ENCODE measurements around the gene HIGD1C.

HIGD1C gene

DNA sequence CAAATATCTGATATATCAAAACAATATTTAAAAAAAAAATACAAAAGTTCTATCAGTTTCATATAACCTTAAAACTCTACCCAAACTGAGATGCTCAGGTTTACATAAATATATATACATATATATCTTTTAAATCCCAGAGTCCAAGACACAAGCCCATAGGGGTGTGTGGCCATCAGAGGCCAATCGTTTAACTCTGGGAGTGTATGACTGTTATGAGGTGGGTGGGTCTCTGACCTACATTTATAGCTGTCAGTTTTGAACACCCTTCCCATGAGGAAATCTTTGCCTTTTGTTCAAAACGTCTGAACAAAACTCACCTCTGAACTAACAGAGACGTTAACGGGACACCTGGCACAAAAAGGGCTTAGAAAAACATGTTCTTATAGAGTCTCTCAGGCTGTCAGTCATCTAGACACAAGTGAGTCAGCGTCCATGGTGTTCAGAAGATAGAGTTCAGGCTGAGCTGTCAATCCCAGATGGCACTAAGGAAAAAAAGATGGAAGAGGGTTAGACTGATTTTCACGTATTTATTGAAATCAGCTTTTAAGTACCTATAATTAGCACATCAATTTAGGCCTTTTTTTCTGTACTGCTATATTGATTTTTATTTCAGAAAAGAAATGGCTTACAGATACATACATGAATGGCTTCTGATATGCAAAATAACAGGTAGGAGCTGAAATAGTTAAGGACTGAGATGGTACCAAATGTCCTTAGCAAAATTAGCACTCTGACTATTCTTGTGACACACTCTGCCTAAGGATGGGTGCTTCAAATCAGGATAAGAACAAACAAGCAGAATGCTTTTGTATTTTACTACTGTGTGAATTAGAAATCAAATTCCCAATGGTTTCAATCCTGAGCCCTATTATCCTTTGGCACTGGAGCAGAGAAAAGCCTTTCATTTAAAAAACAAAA is 29.2 kb downstream of the HIGD1C start:
- TF ChIP-seq CTCF (conservative IDR thresholded peaks at IDR 0.05; ENCODE audit: control insufficient read depth, insufficient read depth, low read depth, low read length), result no peak
- no peak for DNase-seq (ENCODE audit: low read depth)

GRCh38 chr12:50984586-50985298 is 32.4 kb downstream of the HIGD1C start:
- DNase-seq (ENCODE audit: low read depth), result peak; percentile 49
- no peak for TF ChIP-seq CTCF (conservative IDR thresholded peaks at IDR 0.05; ENCODE audit: control insufficient read depth, insufficient read depth, low read depth, low read length)
- no peak overlapping the region for H3K4me3 ChIP-seq (ENCODE audit: control insufficient read depth, low read depth, low read length)

More for the DNA sequence above, 29.2 kb downstream of the HIGD1C start:
- no peak overlapping the region for H3K4me3 ChIP-seq (ENCODE audit: control insufficient read depth, low read depth, low read length)

- no peak overlapping the region for H3K4me3 ChIP-seq (ENCODE audit: control insufficient read depth, low read depth, low read length)
- DNase-seq (ENCODE audit: low read depth), result peak; percentile 90
- no peak for TF ChIP-seq CTCF (conservative IDR thresholded peaks at IDR 0.05; ENCODE audit: control insufficient read depth, insufficient read depth, low read depth, low read length)
These were observed 33.0 kb downstream of the HIGD1C start for GRCh38 chr12:50985322-50985721.

DNA sequence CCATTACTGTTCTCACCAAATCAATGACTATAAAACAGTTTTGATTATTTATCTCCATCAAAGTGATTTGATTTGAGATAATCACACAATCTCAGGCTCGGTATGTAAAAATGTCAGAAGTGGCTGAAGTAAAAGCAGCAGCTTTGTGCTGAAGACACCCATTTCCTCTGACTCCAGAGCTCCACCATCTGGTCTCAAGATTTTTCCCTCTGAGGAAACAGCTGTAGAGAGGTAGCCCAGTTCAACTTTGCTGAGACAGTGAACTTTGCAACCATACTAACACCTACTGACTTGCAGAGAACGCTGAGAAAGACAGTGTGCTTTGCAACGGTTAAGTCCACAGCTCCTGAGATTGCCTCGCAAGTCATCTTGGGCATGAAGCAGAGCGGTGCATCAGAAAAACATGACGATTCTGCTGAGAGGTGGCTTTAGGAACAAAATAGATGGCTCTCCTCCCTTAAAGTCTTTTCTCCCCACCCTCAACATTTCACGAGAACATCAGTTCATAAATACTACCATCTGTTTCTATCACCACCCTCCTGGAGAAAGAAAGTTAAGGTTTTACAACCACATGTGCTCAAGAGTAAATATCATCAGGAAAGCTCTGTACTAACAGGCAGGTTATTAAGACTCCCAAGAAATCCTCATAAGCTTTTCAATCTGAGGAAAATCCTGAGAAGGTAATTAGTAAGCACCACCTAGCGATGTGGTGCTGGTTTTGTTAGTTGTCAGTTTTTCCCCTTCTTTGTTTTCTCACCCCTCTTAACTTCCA is 34.8 kb downstream of the HIGD1C start:
- DNase-seq (ENCODE audit: low read depth), result peak; percentile 75
- TF ChIP-seq CTCF (conservative IDR thresholded peaks at IDR 0.05; ENCODE audit: control insufficient read depth, insufficient read depth, low read depth, low read length), result peak; percentile 64
- no peak overlapping the region for H3K4me3 ChIP-seq (ENCODE audit: control insufficient read depth, low read depth, low read length)

DNA sequence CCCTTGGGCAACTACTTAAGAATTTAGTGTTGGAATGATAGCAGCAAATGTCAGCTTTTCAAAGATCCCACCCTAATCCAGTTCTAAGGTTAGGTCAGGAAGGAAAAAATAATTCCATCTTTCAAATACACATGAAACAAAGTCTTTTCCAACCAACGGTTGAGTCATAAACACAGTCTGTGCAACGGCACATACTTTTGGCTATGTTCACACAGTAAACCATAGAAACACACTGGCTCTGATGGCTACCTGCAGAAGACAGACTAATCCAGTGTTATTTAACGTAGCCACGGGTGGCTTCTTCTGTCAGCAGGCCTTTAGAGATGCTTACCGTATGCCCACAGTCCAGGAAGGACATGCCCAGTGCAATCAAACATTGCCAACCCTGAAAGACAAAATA is 35.7 kb downstream of the HIGD1C start:
- TF ChIP-seq CTCF (conservative IDR thresholded peaks at IDR 0.05; ENCODE audit: control insufficient read depth, insufficient read depth, low read depth, low read length), result no peak
- peak; percentile 48 for DNase-seq (ENCODE audit: low read depth)
- H3K4me3 ChIP-seq (ENCODE audit: control insufficient read depth, low read depth, low read length), result no peak overlapping the region

GRCh38 chr12:50988871-50989270 is 36.5 kb downstream of the HIGD1C start:
- H3K4me3 ChIP-seq (ENCODE audit: control insufficient read depth, low read depth, low read length), result no peak overlapping the region
- DNase-seq (ENCODE audit: low read depth), result no peak
- TF ChIP-seq CTCF (conservative IDR thresholded peaks at IDR 0.05; ENCODE audit: control insufficient read depth, insufficient read depth, low read depth, low read length), result no peak

All from fibroblast of mammary gland (primary cell).